Peyer's patch (tissue), 4 donors: ENCODE data around the gene DLGAP1.

ENCODE experiments used
- CTCF ChIP-seq, 6 experiments: fragments of 450-650 bp in 4 of 6; fragments of 200-600 bp in 2 of 6; sonication (generic) in 1 of 6; IDR thresholded peaks; one replicate each; pipeline ENCODE4 v1.5.1; 2017 to 2019; ENCODE audit warnings: antibody characterized with exemption in 6 of 6, mild to moderate bottlenecking in 3 of 6, moderate library complexity in 1 of 6
- POLR2A ChIP-seq, 2 donors: fragments of 450-650 bp; IDR thresholded peaks; one replicate each; pipeline ENCODE4 v1.5.1; 2017; ENCODE audit warnings: antibody characterized with exemption in 2 of 2, mild to moderate bottlenecking in 2 of 2, moderate library complexity in 2 of 2

DNA sequence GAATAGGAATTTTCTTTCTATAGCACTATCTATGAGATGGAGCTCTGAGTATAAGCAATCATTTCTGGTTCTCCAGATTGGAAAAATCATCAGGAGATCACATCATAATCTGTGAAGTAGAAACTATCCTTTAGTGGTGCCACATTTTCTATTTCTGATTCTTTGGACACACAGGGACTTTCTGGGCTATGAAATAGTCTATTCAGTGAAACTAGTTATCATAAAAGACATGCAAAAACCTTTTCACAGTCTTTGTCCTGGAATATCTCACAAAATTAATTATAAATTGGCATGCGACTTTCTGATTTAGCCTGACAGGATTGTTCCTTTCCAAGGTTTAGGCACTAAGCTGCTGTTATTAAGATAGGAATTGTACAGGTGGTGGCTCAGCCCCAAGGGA is 428.6 kb downstream of the DLGAP1 start:
- TF ChIP-seq POLR2A (IDR thresholded peaks at IDR 0.05) (no peak), CTCF (IDR thresholded peaks at IDR 0.05) (no peak)
